Measurements from ENCODE around the gene SH2D3C.

Gene SH2D3C

GRCh38 chr9:127735530-127736185 lies 42.8 kb downstream of the SH2D3C start:
- no peak for DNase-seq

GRCh38 chr9:127734747-127735529 lies 43.5 kb downstream of the SH2D3C start, which contains the start of gene TOR2A:
Gene TOR2A, minus strand, starts transcription at chr9:127735294. Its CDS starts 24 bp downstream, at chr9:127735270.
- peak; percentile 97 for DNase-seq

- no peak for DNase-seq
Measured at GRCh38 chr9:127734247-127734746, 44.2 kb downstream of the SH2D3C start.

GRCh38 chr9:127733614-127734013 lies 44.9 kb downstream of the SH2D3C start:
- no peak for DNase-seq

- DNase-seq: no peak
Measured at GRCh38 chr9:127732444-127732843, 46.0 kb downstream of the SH2D3C start.

GRCh38 chr9:127731938-127732337 lies 46.5 kb downstream of the SH2D3C start:
- DNase-seq: no peak

- no peak for DNase-seq
Measured at GRCh38 chr9:127730799-127731410, 47.6 kb downstream of the SH2D3C start.

GRCh38 chr9:127730262-127730661 lies 48.2 kb downstream of the SH2D3C start:
- DNase-seq: no peak

GRCh38 chr9:127729522-127730256 lies 48.8 kb downstream of the SH2D3C start:
- DNase-seq: no peak

GRCh38 chr9:127728808-127729207 lies 49.7 kb downstream of the SH2D3C start:
- DNase-seq: no peak

GRCh38 chr9:127726871-127727270 lies 51.6 kb downstream of the SH2D3C start:
- DNase-seq: no peak

- DNase-seq: no peak
Measured at GRCh38 chr9:127724012-127724411, 54.5 kb downstream of the SH2D3C start.

GRCh38 chr9:127723444-127723843 lies 55.0 kb downstream of the SH2D3C start:
- no peak for DNase-seq

- DNase-seq: no peak
Measured at GRCh38 chr9:127723013-127723412, 55.5 kb downstream of the SH2D3C start.

GRCh38 chr9:127722055-127722745 lies 56.3 kb downstream of the SH2D3C start:
- no peak for DNase-seq

- DNase-seq: no peak
Measured at GRCh38 chr9:127721391-127721821, 57.1 kb downstream of the SH2D3C start.

- no peak for DNase-seq
Measured at GRCh38 chr9:127720865-127721227, 57.6 kb downstream of the SH2D3C start.

- DNase-seq: no peak
Measured at GRCh38 chr9:127720031-127720864, 58.2 kb downstream of the SH2D3C start.

GRCh38 chr9:127717766-127718165 lies 60.7 kb downstream of the SH2D3C start:
- DNase-seq: no peak

GRCh38 chr9:127716412-127716811 lies 62.1 kb downstream of the SH2D3C start:
- DNase-seq: no peak
